Measurements from ENCODE around the gene HIP1R.

- TF ChIP-seq CTCF (IDR thresholded peaks at IDR 0.05), result no peak
- TF ChIP-seq POLR2A (IDR thresholded peaks at IDR 0.05), result no peak
Observed at GRCh38 chr12:122880155-122880667, 45.0 kb downstream of the HIP1R start.

All from Peyer's patch (tissue), 4 donors.